Measurements from ENCODE around the gene CELF4. TPM values are rescaled to one million over a fixed set of nuclear protein-coding genes. Genes with fewer than 3 reads are reported as not detected.

Gene CELF4
- total RNA-seq, 3 donors from 2014 or later, result 1.0 TPM; not detected in 2

GRCh38 chr18:37309861-37310260, 255.7 kb downstream of the CELF4 start:
- Histone ChIP-seq H3K4me1 (no peaks in the 10 kb centered on the region), H3K4me3 (no peak overlapping the region), H3K36me3 (no peaks in the 10 kb centered on the region), H3K27me3 (no peaks in the 10 kb centered on the region), H3K27ac (no peak overlapping the region), H3K9me3 (no peaks in the 10 kb centered on the region)
- no peak for DNase-seq (ENCODE audit: low spot score in 2 of 2)
- no peak for TF ChIP-seq CTCF (IDR thresholded peaks at IDR 0.05)
- TF ChIP-seq POLR2A (IDR thresholded peaks at IDR 0.05), result no peak
- no peak for TF ChIP-seq POLR2AphosphoS5 (IDR thresholded peaks at IDR 0.05)
- intact Hi-C loops (cut with DNase I; ENCODE audit: low total_unique reads), result no loop called here

GRCh38 chr18:37309059-37309458, 256.5 kb downstream of the CELF4 start:
- intact Hi-C loops (cut with DNase I; ENCODE audit: low total_unique reads), result no loop called here
- Histone ChIP-seq H3K27ac (no peak overlapping the region), H3K27me3 (no peaks in the 10 kb centered on the region), H3K4me3 (no peak overlapping the region), H3K36me3 (no peaks in the 10 kb centered on the region), H3K9me3 (no peaks in the 10 kb centered on the region), H3K4me1 (no peaks in the 10 kb centered on the region)
- TF ChIP-seq POLR2A (IDR thresholded peaks at IDR 0.05), result no peak
- TF ChIP-seq POLR2AphosphoS5 (IDR thresholded peaks at IDR 0.05), result no peak
- no peak for TF ChIP-seq CTCF (IDR thresholded peaks at IDR 0.05)
- DNase-seq (ENCODE audit: low spot score in 2 of 2), result no peak

GRCh38 chr18:37307181-37307580, 258.4 kb downstream of the CELF4 start:
- TF ChIP-seq CTCF (IDR thresholded peaks at IDR 0.05), result no peak
- TF ChIP-seq POLR2AphosphoS5 (IDR thresholded peaks at IDR 0.05), result no peak
- TF ChIP-seq POLR2A (IDR thresholded peaks at IDR 0.05), result no peak

GRCh38 chr18:37306432-37306831, 259.2 kb downstream of the CELF4 start:
- no peaks in the 10 kb centered on the region for H3K27me3 ChIP-seq
- H3K36me3 ChIP-seq, result no peaks in the 10 kb centered on the region
- no peak for DNase-seq (ENCODE audit: low spot score in 2 of 2)
- H3K27ac ChIP-seq, result no peak overlapping the region
- intact Hi-C loops (cut with DNase I; ENCODE audit: low total_unique reads), result no loop called here
- no peaks in the 10 kb centered on the region for H3K4me1 ChIP-seq
- no peak for TF ChIP-seq POLR2AphosphoS5 (IDR thresholded peaks at IDR 0.05)
- TF ChIP-seq POLR2A (IDR thresholded peaks at IDR 0.05), result no peak
- H3K9me3 ChIP-seq, result no peaks in the 10 kb centered on the region
- no peak overlapping the region for H3K4me3 ChIP-seq

More at GRCh38 chr18:37307181-37307580, 258.4 kb downstream of the CELF4 start:
- intact Hi-C loops (cut with DNase I; ENCODE audit: low total_unique reads), result no loop called here
- no peaks in the 10 kb centered on the region for H3K9me3 ChIP-seq
- no peaks in the 10 kb centered on the region for H3K36me3 ChIP-seq
- H3K4me1 ChIP-seq, result no peaks in the 10 kb centered on the region
- no peak overlapping the region for H3K4me3 ChIP-seq
- no peaks in the 10 kb centered on the region for H3K27me3 ChIP-seq
- H3K27ac ChIP-seq, result no peak overlapping the region
- DNase-seq (ENCODE audit: low spot score in 2 of 2), result no peak

- Histone ChIP-seq H3K4me1 (no peaks in the 10 kb centered on the region), H3K27ac (no peak overlapping the region), H3K27me3 (no peaks in the 10 kb centered on the region), H3K9me3 (no peaks in the 10 kb centered on the region), H3K36me3 (no peaks in the 10 kb centered on the region), H3K4me3 (no peak overlapping the region)
- TF ChIP-seq POLR2AphosphoS5 (IDR thresholded peaks at IDR 0.05) (no peak), POLR2A (IDR thresholded peaks at IDR 0.05) (no peak), CTCF (IDR thresholded peaks at IDR 0.05) (no peak)
- intact Hi-C loops (cut with DNase I; ENCODE audit: low total_unique reads), result no loop called here
- DNase-seq (ENCODE audit: low spot score in 2 of 2), result no peak
These were observed 260.5 kb downstream of the CELF4 start for GRCh38 chr18:37305066-37305465.

All from breast epithelium (tissue), 4 donors.